ENCODE data around the gene MAFG.

MAFG gene

GRCh38 chr17:81917565-81918332 lies 9.8 kb downstream of the MAFG start, which contains the start of gene SIRT7 (continued):
- TF ChIP-seq MZF1 (tag by site-specific recombination; IDR thresholded peaks at IDR 0.05; ENCODE audit: borderline replicate concordance) (no peak), ZNF610 (tag by site-specific recombination; IDR thresholded peaks at IDR 0.05; ENCODE audit: borderline replicate concordance) (no peak), TRIM28 (IDR thresholded peaks at IDR 0.05; ENCODE audit: borderline replicate concordance, low read length) (no peak), BCL6B (tag by site-specific recombination; IDR thresholded peaks at IDR 0.05) (no peak), ZNF626 (tag by site-specific recombination; IDR thresholded peaks at IDR 0.05) (no peak), KLF16 (tag by site-specific recombination; IDR thresholded peaks at IDR 0.05) (no peak), ZBTB26 (tag by site-specific recombination; optimal IDR thresholded peaks at IDR 0.05) (peak; percentile 60), ZNF391 (tag by site-specific recombination; IDR thresholded peaks at IDR 0.05; ENCODE audit: borderline replicate concordance, low read depth) (no peak), BCL11A (tag by site-specific recombination; IDR thresholded peaks at IDR 0.05; ENCODE audit: low read depth) (no peak), YY2 (tag by site-specific recombination; IDR thresholded peaks at IDR 0.05) (0 out of 2 replicates have a peak, but pooled peaks have one; percentile 26), ZNF26 (tag by site-specific recombination; IDR thresholded peaks at IDR 0.05) (no peak), ZBTB7A (tag by site-specific recombination; IDR thresholded peaks at IDR 0.05; ENCODE audit: low read depth) (no peak), TCF7L2 (IDR thresholded peaks at IDR 0.05; ENCODE audit: borderline replicate concordance, low read depth, low read length) (no peak), ZBTB20 (tag by site-specific recombination; IDR thresholded peaks at IDR 0.05) (peak; percentile 81), ZNF394 (tag by site-specific recombination; IDR thresholded peaks at IDR 0.05; ENCODE audit: borderline replicate concordance) (no peak), ZNF549 (tag by site-specific recombination; IDR thresholded peaks at IDR 0.05) (no peak), SP3 (tag by site-specific recombination; IDR thresholded peaks at IDR 0.05) (peak; percentile 71), ZNF398 (tag by site-specific recombination; IDR thresholded peaks at IDR 0.05) (no peak), GLIS2 (tag by site-specific recombination; IDR thresholded peaks at IDR 0.05) (0 out of 2 replicates have a peak, but pooled peaks have one; percentile 10), ZNF19 (tag by site-specific recombination; IDR thresholded peaks at IDR 0.05; ENCODE audit: low read depth) (no peak), ZNF248 (tag by site-specific recombination; IDR thresholded peaks at IDR 0.05) (no peak), ZSCAN4 (tag by site-specific recombination; IDR thresholded peaks at IDR 0.05) (no peak), KLF10 (tag by site-specific recombination; IDR thresholded peaks at IDR 0.05) (0 out of 2 replicates have a peak, but pooled peaks have one; percentile 30), ZNF776 (tag by site-specific recombination; IDR thresholded peaks at IDR 0.05; ENCODE audit: borderline replicate concordance) (no peak), ZNF175 (tag by site-specific recombination; IDR thresholded peaks at IDR 0.05) (no peak), ZSCAN23 (tag by site-specific recombination; IDR thresholded peaks at IDR 0.05) (no peak), ZNF24 (tag by site-specific recombination; IDR thresholded peaks at IDR 0.05) (no peak), ZNF571 (tag by site-specific recombination; IDR thresholded peaks at IDR 0.05) (no peak), HOXD13 (CRISPR knock-in tag; IDR thresholded peaks at IDR 0.05; ENCODE audit: borderline replicate concordance) (no peak), YY1 (tag by site-specific recombination; IDR thresholded peaks at IDR 0.05) (peak; percentile 54; the same call in 1 of the 2 replicates), ZNF341 (tag by site-specific recombination; IDR thresholded peaks at IDR 0.05; ENCODE audit: low read depth) (no peak), OVOL3 (tag by site-specific recombination; IDR thresholded peaks at IDR 0.05) (no peak), KLF8 (tag by site-specific recombination; IDR thresholded peaks at IDR 0.05) (peak; percentile 46; the same call in 1 of the 2 replicates), ZNF629 (tag by site-specific recombination; IDR thresholded peaks at IDR 0.05) (no peak), ZNF561 (tag by site-specific recombination; IDR thresholded peaks at IDR 0.05; ENCODE audit: borderline replicate concordance) (0 out of 2 replicates have a peak, but pooled peaks have one; percentile 36)
